Kidney (tissue), 14 donors: ENCODE measurements around the gene ADAMTS13. TPM values are rescaled to one million over a fixed set of nuclear protein-coding genes. Genes with fewer than 3 reads are reported as not detected.

Experiments
- DNase-seq, 5 donors: peaks; one replicate each; pipeline ENCODE4 v3.0.0-alpha.2; 2013 to 2020
- FAIRE-seq: peaks from 2 replicates; lab custom pipeline; 2012; peaks lifted over from hg19 to GRCh38; lab: Jason Lieb, UNC
- H3K27ac ChIP-seq, 2 donors: one replicate each; pipeline ENCODE4 v1.7.0; 2013; ENCODE audit warnings: low read depth in 2 of 2, low read length in 2 of 2, inconsistent platforms in 1 of 2
- H3K27me3 ChIP-seq: one replicate; pipeline ENCODE4 v1.7.1; 2013; ENCODE audit warnings: low read length, inconsistent platforms; ENCODE audit not compliant: control insufficient read depth, insufficient read depth
- H3K36me3 ChIP-seq, 3 donors: one replicate each; pipeline versions ENCODE4 v1.7.0 to v1.7.1; 2013; ENCODE audit warnings: low read length in 3 of 3, control low read depth in 1 of 3, inconsistent platforms in 1 of 3; ENCODE audit not compliant: insufficient read depth in 3 of 3, control insufficient read depth in 2 of 3
- H3K4me1 ChIP-seq, 3 donors: one replicate each; pipeline versions ENCODE4 v1.7.0 to v1.7.1; 2013; ENCODE audit warnings: low read length in 3 of 3, inconsistent platforms in 1 of 3, low read depth in 1 of 3; ENCODE audit not compliant: control insufficient read depth in 2 of 3, insufficient read depth in 2 of 3
- H3K4me3 ChIP-seq, 3 donors: one replicate each; pipeline versions ENCODE4 v1.7.0 to v1.8.1; 2013; ENCODE audit warnings: low read length in 3 of 3, control low read depth in 1 of 3, inconsistent platforms in 1 of 3
- H3K9ac ChIP-seq, 3 donors: one replicate each; pipeline versions ENCODE4 v1.7.0 to v1.7.1; 2013; ENCODE audit warnings: low read length in 3 of 3, control low read depth in 1 of 3, inconsistent platforms in 1 of 3
- H3K9me3 ChIP-seq, 3 donors: one replicate each; pipeline versions ENCODE4 v1.7.0 to v1.7.1; 2013; ENCODE audit warnings: low read length in 3 of 3, control low read depth in 1 of 3, inconsistent platforms in 1 of 3; ENCODE audit not compliant: control insufficient read depth in 2 of 3, insufficient read depth in 1 of 3
- CTCF ChIP-seq: IDR thresholded peaks from 3 replicates; pipeline ENCODE4 v1.5.1; 2012; ENCODE audit warnings: mild to moderate bottlenecking, moderate library complexity, borderline replicate concordance; ENCODE audit not compliant: insufficient read depth; ENCODE audit errors: extremely low read depth
- intact Hi-C: fragments of 100-400 bp; cut with DNase I; formaldehyde crosslinking; loops from one replicate; pipeline ENCODE4 v1.11.1; 2022
- polyA plus RNA-seq: library from polyadenylated mRNA; stranded (reverse); fragments of 350-450 nt; fragmentation: Illumina TruSeq; extraction: RNeasy Lipid Tissue Mini Kit (QIAGEN cat#74804); gene quantifications from one replicate; pipeline ENCODE4 v1.2.3, GENCODE V29; 2014; ENCODE audit warnings: low read depth, low replicate concordance; ENCODE audit not compliant: insufficient read depth
- total RNA-seq: library from RNA; stranded (reverse); fragmentation: NEBNext Ultra II Directional; extraction: Animal tissue kit (Norgen Biotek cat#: 25700); gene quantifications from one replicate; pipeline ENCODE4 v1.2.1, GENCODE V29; 2021
- donor health status: control.
- donor health status: control.
- donor health status: control.
- donor health status: control.
- donor health status: control.
- donor health status: DM: yes; HTN: yes; CAD: no.
- donor health status: Normal renal cell carcinoma (clear cell type).

The ADAMTS13 gene
- total and polyA plus RNA-seq, 2 donors from 2014 or later, result 3.1 to 3.6 TPM

- no peaks in the 10 kb centered on the region for H3K36me3 ChIP-seq
- H3K4me3 ChIP-seq, result no peak overlapping the region
- H3K27me3 ChIP-seq, result no peaks in the 10 kb centered on the region
- H3K9ac ChIP-seq, result no peak overlapping the region
- H3K4me1 ChIP-seq, result peaks cover 0 to 14% (median 3%) of the 10 kb centered on the region in 3 donors
- no peaks in the 10 kb centered on the region for H3K9me3 ChIP-seq
- intact Hi-C loops, result no loop called here
- TF ChIP-seq CTCF, result no peak
- no peak overlapping the region for H3K27ac ChIP-seq
- DNase-seq (peak in 1 of 5 donors; percentile 6), FAIRE-seq (no peak)
These were observed 73.4 kb downstream of the ADAMTS13 start for GRCh38 chr9:133495327-133496293.

DNA sequence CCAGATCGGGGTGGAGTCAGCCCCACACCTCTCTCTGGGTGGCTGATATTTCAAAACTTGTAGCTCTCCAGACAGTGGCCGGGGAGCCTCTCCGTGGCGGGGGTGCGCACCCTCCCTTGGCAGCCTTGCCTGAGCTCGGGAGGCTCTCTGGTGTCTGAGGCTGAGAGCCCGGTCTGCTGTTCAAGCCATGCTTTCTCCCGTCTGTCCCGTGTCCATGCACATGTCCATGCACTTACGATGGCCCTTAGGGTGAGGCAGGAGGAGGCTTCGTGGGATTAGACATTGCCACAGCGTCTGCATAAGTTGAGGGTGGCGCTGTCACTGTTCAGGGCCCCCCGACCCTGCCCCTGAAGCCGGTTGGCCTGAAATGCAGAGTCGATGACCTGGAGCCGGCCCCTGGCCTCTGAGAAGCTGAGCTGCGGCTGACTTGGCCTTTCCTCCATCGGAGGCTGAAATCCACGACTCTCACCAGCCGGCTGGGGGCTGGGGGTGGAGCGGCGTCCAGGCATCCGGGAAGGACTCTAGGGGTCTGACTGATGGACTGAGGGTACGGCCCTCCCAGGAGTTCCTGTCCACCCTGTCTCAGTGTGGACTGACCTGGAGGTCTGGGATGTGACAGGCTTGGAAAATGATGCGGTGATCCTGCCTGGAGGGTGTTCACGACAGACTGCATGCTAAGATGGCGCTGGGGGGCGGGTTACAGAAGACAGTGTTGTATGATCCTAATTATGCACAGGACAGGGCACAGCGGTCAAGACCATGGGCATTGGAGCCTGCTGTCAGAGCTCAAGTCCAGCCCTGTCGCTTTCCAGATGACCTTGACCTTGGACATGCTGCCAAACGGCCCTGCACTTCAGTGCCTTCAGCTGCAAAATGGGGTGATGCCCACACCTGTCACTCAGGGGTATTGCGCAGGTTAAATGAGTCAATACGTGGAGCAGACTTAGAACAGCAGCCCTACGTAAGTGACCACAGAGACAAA, 75.0 kb downstream of the ADAMTS13 start:
- Histone ChIP-seq H3K4me1 (peaks cover 0 to 12% (median 3%) of the 10 kb centered on the region in 3 donors), H3K9ac (no peak overlapping the region), H3K36me3 (no peaks in the 10 kb centered on the region), H3K9me3 (peaks cover 0 to 8% (median 3%) of the 10 kb centered on the region in 3 donors), H3K27me3 (no peaks in the 10 kb centered on the region), H3K4me3 (no peak overlapping the region), H3K27ac (no peak overlapping the region)
- no peak for TF ChIP-seq CTCF
- FAIRE-seq (no peak), DNase-seq (peak in 1 of 5 donors; percentile 78)
- intact Hi-C loops, result no loop called here

DNA sequence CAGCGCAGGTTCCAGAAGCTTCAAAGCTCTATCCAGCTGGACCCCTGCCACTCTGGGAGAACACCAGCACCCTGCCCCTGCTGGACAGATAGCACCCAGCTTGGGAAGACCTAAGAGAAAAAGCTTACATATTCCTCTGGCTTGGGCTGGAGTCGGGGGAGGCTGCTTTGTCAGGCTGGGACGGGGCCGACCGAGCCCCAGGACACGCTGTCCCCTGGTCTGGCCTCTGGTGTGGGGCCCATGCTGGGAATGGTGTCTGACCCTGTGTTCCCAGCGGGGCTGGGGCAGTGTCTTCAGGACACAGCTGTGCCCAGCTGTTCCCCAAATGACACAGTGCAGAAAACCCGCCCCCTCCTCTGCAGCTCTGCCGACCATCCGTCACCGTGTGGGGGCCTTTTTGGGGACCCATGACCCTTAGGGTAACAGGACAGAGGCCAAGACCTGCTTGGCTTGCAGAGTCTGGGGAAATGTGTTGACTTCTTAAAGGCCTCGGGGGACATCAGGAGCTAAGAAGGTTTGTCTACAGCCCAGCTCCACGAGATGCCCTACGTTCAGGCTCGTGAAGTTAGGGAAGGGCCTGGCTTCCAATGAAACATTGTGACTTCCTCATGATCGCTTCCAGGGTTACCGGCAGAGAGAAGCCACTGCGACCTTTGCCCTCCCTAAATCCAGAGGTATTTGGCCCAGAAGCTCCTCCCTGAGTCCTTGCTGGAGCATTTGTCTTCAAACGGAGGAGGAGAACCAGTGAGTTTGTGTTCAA, 77.1 kb downstream of the ADAMTS13 start:
- Histone ChIP-seq H3K36me3 (no peaks in the 10 kb centered on the region), H3K4me3 (no peak overlapping the region), H3K9me3 (peaks cover 0 to 12% (median 5%) of the 10 kb centered on the region in 3 donors), H3K4me1 (peaks cover 0 to 7% (median 3%) of the 10 kb centered on the region in 3 donors), H3K27ac (peak overlapping the region in 1 of 2 donors; percentile 33), H3K27me3 (no peaks in the 10 kb centered on the region), H3K9ac (no peak overlapping the region)
- no peak for TF ChIP-seq CTCF
- intact Hi-C loops, result no loop called here
- peak in 2 of 5 donors; percentile 79 to 94 for DNase-seq
- no peak for FAIRE-seq
